Thoracic aorta (tissue), 2 donors: ENCODE data around the gene ARFGAP1. TPM values are rescaled to one million over a fixed set of nuclear protein-coding genes. Genes with fewer than 3 reads are reported as not detected.

ENCODE experiments used
- ATAC-seq: fragments of 150-250 bp; one replicate; pipeline ENCODE4 v1.8.0; 2017; ENCODE audit warnings: low read depth; ENCODE audit not compliant: insufficient number of reproducible peaks, low FRiP score
- DNase-seq: peaks from one replicate; pipeline ENCODE4 v3.0.0-alpha.2; 2020; ENCODE audit warnings: low spot score
- H3K27ac ChIP-seq, 2 donors: fragments of 200-600 bp; sonication (generic); 1 replicate in 1 of 2; 2 replicates in 1 of 2; pipeline ENCODE4 v1.5.1; 2016; ENCODE audit warnings: mild to moderate bottlenecking in 2 of 2, moderate library complexity in 2 of 2
- H3K27me3 ChIP-seq: fragments of 200-600 bp; sonication (generic); replicated peaks from 2 replicates; pipeline ENCODE4 v1.6.0; 2016; ENCODE audit warnings: mild to moderate bottlenecking; ENCODE audit not compliant: insufficient read depth
- H3K36me3 ChIP-seq: fragments of 200-600 bp; sonication (generic); one replicate; pipeline ENCODE4 v1.5.1; 2016
- H3K4me1 ChIP-seq, 2 donors: fragments of 200-600 bp; sonication (generic); 1 replicate in 1 of 2; 2 replicates in 1 of 2; pipeline versions ENCODE4 v1.5.1 to v1.6.0; 2016; ENCODE audit warnings: low read depth in 2 of 2, mild to moderate bottlenecking in 1 of 2; ENCODE audit not compliant: control insufficient read depth in 1 of 2
- H3K4me3 ChIP-seq: fragments of 200-600 bp; sonication (generic); 2 replicates; pipeline ENCODE4 v1.5.1; 2016; ENCODE audit warnings: mild to moderate bottlenecking
- H3K9me3 ChIP-seq: fragments of 200-600 bp; sonication (generic); 2 replicates; pipeline ENCODE4 v1.5.1; 2016
- total RNA-seq, 2 donors: library from RNA; depleted of rRNA; stranded (reverse); fragments of >200 nt; gene quantifications; one replicate each; pipeline versions ENCODE4 v1.1.0 to v1.2.3, GENCODE V29; 2016
- TF ChIP-seq, protein P1 (sequence below): fragments of 200-600 bp; sonication (generic); IDR thresholded peaks from one replicate; pipeline ENCODE4 v1.5.1; 2019; ENCODE audit warnings: antibody characterized with exemption

ARFGAP1 gene
- total RNA-seq, 2 donors from 2014 or later, result 110 to 119 TPM

DNA sequence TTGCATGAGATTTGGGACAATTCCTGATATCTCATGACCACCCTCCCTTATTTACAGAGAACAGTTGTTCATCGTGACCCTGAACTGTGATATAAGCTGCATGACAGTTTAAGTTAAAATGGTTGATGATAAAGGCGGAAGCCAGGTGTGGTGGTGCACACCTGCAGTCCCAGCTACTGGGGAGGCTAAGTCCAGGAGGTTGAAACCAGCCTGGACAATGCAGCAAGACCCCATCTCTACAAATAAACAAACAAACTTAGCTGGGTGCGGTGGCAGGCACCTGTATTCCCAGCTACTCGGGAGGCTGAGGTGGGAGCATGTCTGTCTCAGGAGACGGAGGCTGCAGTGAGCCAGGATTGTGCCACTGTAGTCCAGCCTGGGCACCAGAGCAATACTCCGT, 44.4 kb downstream of the ARFGAP1 start:
- no peak overlapping the region for H3K27ac ChIP-seq
- H3K4me1 ChIP-seq, result no peaks in the 10 kb centered on the region
- ATAC-seq (no peak), DNase-seq (no peak)
- TF ChIP-seq, protein P1, sequence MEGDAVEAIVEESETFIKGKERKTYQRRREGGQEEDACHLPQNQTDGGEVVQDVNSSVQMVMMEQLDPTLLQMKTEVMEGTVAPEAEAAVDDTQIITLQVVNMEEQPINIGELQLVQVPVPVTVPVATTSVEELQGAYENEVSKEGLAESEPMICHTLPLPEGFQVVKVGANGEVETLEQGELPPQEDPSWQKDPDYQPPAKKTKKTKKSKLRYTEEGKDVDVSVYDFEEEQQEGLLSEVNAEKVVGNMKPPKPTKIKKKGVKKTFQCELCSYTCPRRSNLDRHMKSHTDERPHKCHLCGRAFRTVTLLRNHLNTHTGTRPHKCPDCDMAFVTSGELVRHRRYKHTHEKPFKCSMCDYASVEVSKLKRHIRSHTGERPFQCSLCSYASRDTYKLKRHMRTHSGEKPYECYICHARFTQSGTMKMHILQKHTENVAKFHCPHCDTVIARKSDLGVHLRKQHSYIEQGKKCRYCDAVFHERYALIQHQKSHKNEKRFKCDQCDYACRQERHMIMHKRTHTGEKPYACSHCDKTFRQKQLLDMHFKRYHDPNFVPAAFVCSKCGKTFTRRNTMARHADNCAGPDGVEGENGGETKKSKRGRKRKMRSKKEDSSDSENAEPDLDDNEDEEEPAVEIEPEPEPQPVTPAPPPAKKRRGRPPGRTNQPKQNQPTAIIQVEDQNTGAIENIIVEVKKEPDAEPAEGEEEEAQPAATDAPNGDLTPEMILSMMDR, result no peak
- H3K4me3 ChIP-seq, result no peak overlapping the region
- H3K36me3 ChIP-seq, result no peaks in the 10 kb centered on the region
- H3K9me3 ChIP-seq, result no peaks in the 10 kb centered on the region
- no peaks in the 10 kb centered on the region for H3K27me3 ChIP-seq

DNA sequence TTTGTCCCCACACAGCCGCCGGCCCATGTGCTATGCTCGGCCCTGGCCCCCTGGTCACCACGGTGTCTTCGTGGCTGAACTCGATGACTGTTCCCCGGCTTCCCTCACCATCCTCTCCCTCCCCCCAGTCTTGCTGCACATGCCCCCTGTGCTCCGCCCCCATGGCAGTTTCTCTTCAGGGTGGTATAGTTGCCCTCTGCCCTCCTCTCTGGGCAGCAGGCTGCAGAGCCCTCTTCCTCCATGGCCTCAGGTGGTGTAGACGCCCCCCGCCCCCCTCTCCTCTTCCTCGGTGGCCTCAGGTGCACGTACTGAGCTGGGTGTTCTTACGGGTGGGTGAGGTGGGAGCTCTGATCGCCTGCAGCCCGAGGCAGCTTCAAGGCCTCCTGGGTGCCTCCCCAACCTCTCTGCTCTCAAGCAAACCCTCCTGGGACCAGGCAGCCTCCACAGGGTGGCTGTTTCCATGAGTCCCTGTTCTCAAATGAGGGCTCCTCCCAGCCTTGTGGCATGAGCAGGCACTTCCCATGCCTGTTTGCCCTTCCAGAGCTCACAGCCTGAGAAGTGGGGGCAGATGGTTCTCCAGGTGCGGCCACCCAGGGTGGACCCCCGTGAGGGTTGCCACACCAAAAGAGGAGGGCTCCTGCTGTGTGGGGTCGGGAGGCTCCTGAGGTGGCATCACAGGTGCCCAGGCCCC, 45.1 kb downstream of the ARFGAP1 start:
- no peaks in the 10 kb centered on the region for H3K36me3 ChIP-seq
- no peaks in the 10 kb centered on the region for H3K27me3 ChIP-seq
- no peak for DNase-seq
- H3K27ac ChIP-seq, result no peak overlapping the region
- no peaks in the 10 kb centered on the region for H3K9me3 ChIP-seq
- TF ChIP-seq, protein P1, result no peak
- no peak overlapping the region for H3K4me3 ChIP-seq
- no peak for ATAC-seq
- no peaks in the 10 kb centered on the region for H3K4me1 ChIP-seq

DNA sequence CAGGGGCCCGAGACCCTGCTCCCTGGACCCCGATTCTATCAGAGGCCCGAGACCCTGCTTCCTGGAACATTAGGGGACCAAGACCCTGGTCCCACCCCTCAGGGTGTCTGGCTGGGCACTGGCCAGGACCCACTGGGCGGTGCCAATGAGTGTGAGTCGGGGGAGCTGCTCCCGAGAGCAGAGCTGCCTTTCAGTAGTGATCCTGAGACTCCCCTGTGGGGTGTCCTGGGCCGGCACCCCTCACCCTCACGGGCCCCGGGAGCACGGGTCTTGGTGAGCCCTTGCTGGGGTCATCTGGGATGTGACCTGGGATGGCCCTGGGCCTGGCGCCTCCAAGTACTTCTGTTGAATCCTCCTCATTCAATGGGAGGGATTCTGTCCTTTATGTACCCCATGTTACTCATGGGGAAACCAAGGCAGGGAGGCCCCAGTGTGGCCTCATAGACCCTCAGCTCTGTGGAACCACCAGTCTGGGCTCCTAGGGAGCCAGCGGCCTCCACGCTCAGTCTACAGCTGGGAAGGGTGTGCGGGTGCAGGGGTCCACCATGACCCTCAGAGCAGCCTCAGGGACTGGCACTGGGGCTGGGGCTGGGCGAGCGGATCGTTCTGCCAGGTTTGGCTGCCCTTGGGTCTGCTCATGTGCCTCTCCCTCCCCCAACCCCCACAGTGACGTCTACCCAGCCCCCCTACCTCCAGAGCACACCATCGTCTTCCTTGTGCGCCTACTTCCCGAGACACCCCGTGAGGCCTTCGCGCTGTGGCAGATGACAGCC, 46.0 kb downstream of the ARFGAP1 start:
- H3K27ac ChIP-seq, result no peak overlapping the region
- H3K36me3 ChIP-seq, result no peaks in the 10 kb centered on the region
- ATAC-seq, result no peak
- DNase-seq, result no peak
- H3K4me3 ChIP-seq, result no peak overlapping the region
- no peaks in the 10 kb centered on the region for H3K27me3 ChIP-seq
- TF ChIP-seq, protein P1, result no peak
- no peaks in the 10 kb centered on the region for H3K9me3 ChIP-seq
- H3K4me1 ChIP-seq, result no peaks in the 10 kb centered on the region

DNA sequence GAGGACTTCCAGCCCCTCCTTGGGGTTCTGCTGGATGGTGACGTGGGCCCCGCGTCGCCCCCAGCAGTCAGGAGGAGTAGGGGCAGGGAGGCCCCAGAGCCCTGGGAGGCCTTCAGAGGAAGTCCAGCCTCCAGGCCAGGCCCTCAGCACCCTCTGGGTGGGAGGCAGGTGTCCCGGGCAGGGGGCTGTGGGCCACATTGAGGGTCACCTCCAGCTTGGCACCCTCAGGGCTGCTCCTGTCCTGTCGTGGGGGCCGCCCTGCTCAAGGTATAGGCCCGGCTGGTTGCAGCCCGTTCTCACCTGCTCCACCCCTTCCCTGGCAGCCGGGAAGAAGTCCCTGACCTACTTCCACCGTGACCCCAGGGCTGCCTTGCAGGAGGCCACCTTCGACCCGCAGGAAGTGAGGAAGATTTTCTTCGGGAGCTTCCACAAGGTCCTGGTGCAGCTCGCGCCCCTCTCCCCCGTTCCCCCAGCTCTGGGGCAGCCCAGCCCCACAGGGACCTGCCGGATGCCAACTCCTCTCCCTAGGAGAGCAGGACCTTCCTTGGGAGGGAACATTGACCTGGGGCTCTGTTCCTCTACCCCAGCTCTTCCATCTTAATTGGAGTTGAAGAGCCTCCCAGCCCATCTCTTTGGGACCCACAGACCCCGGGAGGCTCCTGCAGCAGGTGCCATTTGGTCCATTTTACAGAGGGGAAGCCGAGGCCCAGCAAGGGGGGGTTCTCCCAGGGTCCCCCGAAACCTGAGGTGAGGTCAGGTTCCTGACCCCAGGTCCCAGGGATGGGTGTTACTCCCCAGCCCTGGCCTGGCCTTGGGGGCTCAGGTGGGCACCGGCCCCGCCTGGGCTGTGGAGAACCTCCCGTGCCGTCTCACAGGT, 46.8 kb downstream of the ARFGAP1 start:
- no peaks in the 10 kb centered on the region for H3K4me1 ChIP-seq
- H3K9me3 ChIP-seq, result no peaks in the 10 kb centered on the region
- H3K4me3 ChIP-seq, result no peak overlapping the region
- ATAC-seq, result no peak
- DNase-seq, result no peak
- no peaks in the 10 kb centered on the region for H3K36me3 ChIP-seq
- H3K27ac ChIP-seq, result no peak overlapping the region
- TF ChIP-seq, protein P1, result no peak
- H3K27me3 ChIP-seq, result no peaks in the 10 kb centered on the region

GRCh38 chr20:63320041-63320511, 47.5 kb downstream of the ARFGAP1 start:
- Histone ChIP-seq H3K27ac (no peak overlapping the region), H3K4me1 (no peaks in the 10 kb centered on the region), H3K9me3 (no peaks in the 10 kb centered on the region), H3K4me3 (no peak overlapping the region), H3K36me3 (no peaks in the 10 kb centered on the region), H3K27me3 (no peaks in the 10 kb centered on the region)
- DNase-seq (no peak), ATAC-seq (no peak)
- TF ChIP-seq, protein P1, result no peak
